NB4 (cell line): ENCODE measurements around the gene SLC35A3.
"Not testable (repeated sequence)": the region's sequence is repeated elsewhere in the genome, so short reads cannot be mapped to it uniquely, and the experiment has no call there.

Experiments used
- CTCF ChIP-seq: IDR thresholded peaks from one replicate; pipeline ENCODE4 v1.5.1; 2012; ENCODE audit warnings: low read depth, low read length
- MAX ChIP-seq: IDR thresholded peaks from 2 replicates; pipeline ENCODE4 v1.6.1; 2011; ENCODE audit warnings: low read depth, low read length
- MYC ChIP-seq: IDR thresholded peaks from 2 replicates; pipeline ENCODE4 v1.6.1; 2011; ENCODE audit warnings: low read depth, low read length
- POLR2A ChIP-seq: IDR thresholded peaks from 2 replicates; pipeline ENCODE4 v1.6.1; 2011; ENCODE audit warnings: mild to moderate bottlenecking; ENCODE audit not compliant: insufficient read length; ENCODE audit errors: extremely low read depth

GRCh38 chr1:99977326-99977725, 7.5 kb downstream of the SLC35A3 start:
- TF ChIP-seq POLR2A, CTCF, MAX, MYC: not testable (repeated sequence)
